Measurements from ENCODE around the gene OR2T29.
"Not testable (repeated sequence)": the region's sequence is repeated elsewhere in the genome, so short reads cannot be mapped to it uniquely, and the experiment has no call there.

The OR2T29 gene, protein sequence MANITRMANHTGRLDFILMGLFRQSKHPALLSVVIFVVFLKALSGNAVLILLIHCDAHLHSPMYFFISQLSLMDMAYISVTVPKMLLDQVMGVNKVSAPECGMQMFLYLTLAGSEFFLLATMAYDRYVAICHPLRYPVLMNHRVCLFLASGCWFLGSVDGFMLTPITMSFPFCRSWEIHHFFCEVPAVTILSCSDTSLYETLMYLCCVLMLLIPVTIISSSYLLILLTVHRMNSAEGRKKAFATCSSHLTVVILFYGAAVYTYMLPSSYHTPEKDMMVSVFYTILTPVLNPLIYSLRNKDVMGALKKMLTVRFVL

DNA sequence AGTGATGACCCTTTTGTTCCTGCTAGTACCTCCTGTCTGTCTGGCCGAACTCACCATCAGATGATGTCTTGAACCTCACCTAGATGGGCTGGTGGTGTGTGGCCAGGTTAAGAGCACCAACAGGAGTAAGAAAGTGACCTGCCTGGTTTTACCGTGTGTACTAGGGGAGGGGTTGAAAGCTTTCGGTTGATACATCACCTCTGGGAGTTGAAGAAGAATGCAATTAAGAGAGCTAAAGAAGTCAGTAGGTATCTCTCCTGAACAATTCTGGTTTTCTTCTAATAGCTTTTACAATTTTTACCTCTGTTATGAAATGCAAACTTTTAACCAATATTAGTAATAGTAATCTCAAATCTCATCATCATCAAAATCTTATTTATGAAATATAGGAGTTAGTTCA lies at the start of gene OR2T29:
TSS of gene OR2T29 (minus strand) at position 101 of the 400 bp plus-strand sequence. CDS start 3,281 bp downstream, outside the sequence.
- H3K27me3 ChIP-seq (ENCODE audit: insufficient read depth, low read length); H3K4me3 ChIP-seq (ENCODE audit: low read length); H3K9me3 ChIP-seq (ENCODE audit: low read length); H3K36me3 ChIP-seq (ENCODE audit: insufficient read depth, low read length); H2AFZ ChIP-seq (ENCODE audit: low read depth, low read length); H3K4me1 ChIP-seq (ENCODE audit: insufficient read depth, low read length): not testable (repeated sequence)

DNA sequence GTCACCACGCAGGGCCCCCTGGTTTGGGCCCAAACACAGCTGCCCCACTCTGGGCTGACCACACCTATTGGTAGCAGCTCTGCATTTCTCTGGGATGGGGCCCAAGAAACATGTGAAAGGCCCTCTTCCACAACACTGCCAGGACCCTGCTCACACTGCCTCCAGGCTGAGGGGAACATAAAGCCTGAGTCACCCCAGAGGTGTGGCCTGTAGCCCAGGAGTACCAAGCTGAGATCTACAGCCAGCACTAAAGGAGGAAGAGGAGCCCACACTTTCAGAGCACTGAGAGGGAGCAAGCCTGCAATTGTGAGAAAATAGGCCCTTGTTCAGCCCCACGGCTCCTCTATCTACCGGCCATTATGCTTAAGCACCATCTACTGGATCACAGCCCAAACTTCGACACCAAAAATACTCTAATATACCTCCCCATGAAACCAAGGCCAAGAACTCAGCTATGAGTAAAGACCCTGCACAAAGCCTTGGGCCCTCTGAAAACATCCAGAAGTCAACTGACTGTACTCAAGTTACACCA lies 49.4 kb upstream of the OR2T29 start:
- Histone ChIP-seq H3K4me1 (ENCODE audit: insufficient read depth, low read length) (no peaks in the 10 kb centered on the region), H3K27me3 (ENCODE audit: insufficient read depth, low read length) (peaks cover 3% of the 10 kb centered on the region), H3K36me3 (ENCODE audit: insufficient read depth, low read length) (no peaks in the 10 kb centered on the region), H3K4me3 (ENCODE audit: low read length) (no peak overlapping the region), H2AFZ (ENCODE audit: low read depth, low read length) (no peak overlapping the region), H3K9me3 (ENCODE audit: low read length) (no peaks in the 10 kb centered on the region)

DNA sequence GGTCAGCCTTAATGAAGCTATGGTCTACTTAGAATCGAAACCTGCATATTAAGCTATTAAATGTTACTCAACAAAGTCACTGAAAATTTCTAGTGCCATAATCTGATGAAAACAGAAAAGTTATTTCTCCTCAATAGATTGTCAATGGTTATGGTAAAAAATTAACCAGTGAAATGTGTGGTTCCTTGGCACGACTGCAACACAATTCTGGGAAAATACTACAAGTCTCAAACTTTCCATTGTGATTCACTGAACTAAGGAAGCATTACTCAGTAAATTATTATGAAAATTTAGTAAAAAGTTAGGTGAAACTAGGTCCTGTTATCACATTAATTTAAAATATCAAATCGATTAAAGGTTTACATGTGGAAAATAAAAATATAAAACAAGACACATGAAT lies 47.7 kb upstream of the OR2T29 start:
- H3K36me3 ChIP-seq (ENCODE audit: insufficient read depth, low read length) = no peaks in the 10 kb centered on the region
- peaks cover 5% of the 10 kb centered on the region for H3K27me3 ChIP-seq (ENCODE audit: insufficient read depth, low read length)
- H2AFZ ChIP-seq (ENCODE audit: low read depth, low read length) = no peak overlapping the region
- no peak overlapping the region for H3K4me3 ChIP-seq (ENCODE audit: low read length)
- no peaks in the 10 kb centered on the region for H3K4me1 ChIP-seq (ENCODE audit: insufficient read depth, low read length)
- no peaks in the 10 kb centered on the region for H3K9me3 ChIP-seq (ENCODE audit: low read length)

DNA sequence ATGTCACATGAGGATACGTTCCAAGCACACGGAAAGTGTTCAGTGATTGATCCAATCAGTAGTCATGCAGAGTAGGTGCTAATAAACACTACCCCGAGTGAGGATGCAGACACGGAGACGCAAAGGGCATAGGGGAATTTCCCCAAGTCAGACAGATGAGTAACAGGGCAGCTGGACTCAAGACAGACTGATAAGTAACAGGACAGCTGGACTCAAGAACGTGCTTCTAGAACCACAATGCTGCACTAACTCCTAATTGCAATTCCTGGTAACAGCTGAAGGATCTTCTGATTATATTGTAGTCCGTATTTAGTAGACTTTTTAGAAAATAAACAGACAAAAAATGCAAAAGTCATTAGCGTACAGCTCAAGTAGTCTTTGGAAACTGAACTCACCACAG lies 36.8 kb upstream of the OR2T29 start:
- H3K27me3 ChIP-seq (ENCODE audit: insufficient read depth, low read length) = no peaks in the 10 kb centered on the region
- H3K4me1 ChIP-seq (ENCODE audit: insufficient read depth, low read length) = no peaks in the 10 kb centered on the region
- H3K9me3 ChIP-seq (ENCODE audit: low read length) = no peaks in the 10 kb centered on the region
- H2AFZ ChIP-seq (ENCODE audit: low read depth, low read length) = no peak overlapping the region
- no peaks in the 10 kb centered on the region for H3K36me3 ChIP-seq (ENCODE audit: insufficient read depth, low read length)
- H3K4me3 ChIP-seq (ENCODE audit: low read length) = no peak overlapping the region

DNA sequence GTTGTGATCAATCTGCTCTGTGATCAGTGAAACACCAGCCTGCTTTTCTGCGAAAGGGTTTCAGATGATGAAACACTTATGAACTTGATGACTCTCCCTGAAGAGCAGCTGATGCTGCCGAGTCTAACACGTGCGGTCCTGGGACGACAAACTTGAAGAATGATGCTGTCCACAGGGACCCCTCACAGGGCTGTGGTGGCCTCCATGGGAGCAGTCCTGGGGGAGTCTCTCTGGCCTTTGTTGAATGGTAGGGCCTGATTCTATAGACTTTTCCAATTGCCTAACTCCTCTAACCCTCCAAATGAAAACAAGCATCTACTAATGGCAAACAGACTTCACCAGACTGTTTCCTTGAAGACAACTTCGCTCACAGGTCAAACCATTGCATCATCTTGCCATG lies 35.0 kb upstream of the OR2T29 start, which contains the start of gene OR2T10:
TSS of gene OR2T10 (minus strand) at position 112 of the 400 bp plus-strand sequence. CDS start 3,932 bp downstream, outside the sequence.
- Histone ChIP-seq H2AFZ (ENCODE audit: low read depth, low read length) (no peak within 1 kb of the TSS), H3K27me3 (ENCODE audit: insufficient read depth, low read length) (no peaks in the 10 kb centered on the region), H3K4me3 (ENCODE audit: low read length) (no peak within 1 kb of the TSS), H3K9me3 (ENCODE audit: low read length) (no peaks in the 10 kb centered on the region), H3K36me3 (ENCODE audit: insufficient read depth, low read length) (no peaks in the 10 kb centered on the region), H3K4me1 (ENCODE audit: insufficient read depth, low read length) (no peaks in the 10 kb centered on the region)

DNA sequence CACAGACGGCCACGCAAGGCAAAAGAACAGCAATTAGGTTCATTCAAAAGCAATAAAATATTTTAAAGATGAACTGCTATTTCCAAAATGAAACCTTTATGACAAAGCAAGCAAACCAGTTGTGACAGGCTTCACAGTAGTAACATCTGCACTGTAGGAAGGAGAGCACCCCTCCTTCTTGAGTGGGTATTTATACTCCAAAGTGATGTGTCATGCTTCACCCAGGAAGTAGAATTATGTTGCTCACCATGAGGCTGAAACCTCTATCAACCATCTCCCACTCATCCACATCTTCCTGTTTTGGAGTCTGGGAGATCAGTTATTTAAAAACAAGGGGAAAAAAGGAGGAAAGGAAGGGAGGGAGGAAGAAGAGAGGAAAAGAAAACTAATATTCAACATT lies 34.0 kb upstream of the OR2T29 start:
- Histone ChIP-seq H3K27me3 (ENCODE audit: insufficient read depth, low read length) (no peaks in the 10 kb centered on the region), H3K4me1 (ENCODE audit: insufficient read depth, low read length) (no peaks in the 10 kb centered on the region), H3K9me3 (ENCODE audit: low read length) (no peaks in the 10 kb centered on the region), H3K4me3 (ENCODE audit: low read length) (no peak overlapping the region), H3K36me3 (ENCODE audit: insufficient read depth, low read length) (no peaks in the 10 kb centered on the region), H2AFZ (ENCODE audit: low read depth, low read length) (no peak overlapping the region)

DNA sequence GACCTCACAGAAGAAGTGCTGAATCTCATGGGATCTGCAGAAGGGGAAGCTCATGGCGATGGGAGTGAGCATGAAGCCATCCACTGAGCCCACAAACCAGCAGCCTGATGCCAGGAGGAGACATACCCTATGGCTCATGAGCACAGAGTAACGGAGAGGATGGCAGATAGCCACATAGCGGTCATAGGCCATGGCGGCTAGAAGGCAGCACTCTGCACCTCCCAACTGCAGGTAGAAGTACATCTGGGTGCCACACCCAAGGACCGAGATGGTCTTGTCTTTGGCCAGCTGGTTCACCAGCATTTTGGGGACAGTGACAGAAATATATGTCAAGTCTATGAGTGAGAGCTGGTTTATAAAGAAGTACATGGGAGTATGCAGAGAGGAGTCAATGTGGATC lies 30.7 kb upstream of the OR2T29 start:
- Histone ChIP-seq H3K4me3 (ENCODE audit: low read length) (no peak overlapping the region), H3K4me1 (ENCODE audit: insufficient read depth, low read length) (no peaks in the 10 kb centered on the region), H3K36me3 (ENCODE audit: insufficient read depth, low read length) (no peaks in the 10 kb centered on the region), H3K9me3 (ENCODE audit: low read length) (no peaks in the 10 kb centered on the region), H3K27me3 (ENCODE audit: insufficient read depth, low read length) (no peaks in the 10 kb centered on the region), H2AFZ (ENCODE audit: low read depth, low read length) (no peak overlapping the region)

DNA sequence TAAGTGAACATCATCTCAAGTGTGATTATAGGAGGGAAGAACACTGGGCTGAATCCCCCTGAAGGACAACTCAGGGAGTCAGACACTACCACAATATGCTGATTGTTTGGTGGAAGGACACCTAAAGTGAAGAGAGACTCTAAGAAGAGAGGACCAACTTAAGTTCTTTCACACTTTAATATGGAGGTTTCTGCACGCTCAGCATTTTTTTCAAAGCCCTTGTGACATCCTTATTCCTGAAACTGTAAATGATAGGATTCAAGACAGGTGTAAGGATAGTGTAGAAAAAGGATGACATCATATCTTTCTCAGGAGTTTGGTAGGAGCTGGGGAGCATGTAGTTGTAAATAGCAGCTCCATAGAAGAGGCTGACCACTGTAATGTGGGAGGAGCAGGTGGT lies 30.1 kb upstream of the OR2T29 start:
- H3K36me3 ChIP-seq (ENCODE audit: insufficient read depth, low read length) = no peaks in the 10 kb centered on the region
- H3K4me3 ChIP-seq (ENCODE audit: low read length) = no peak overlapping the region
- H3K9me3 ChIP-seq (ENCODE audit: low read length) = no peaks in the 10 kb centered on the region
- no peaks in the 10 kb centered on the region for H3K27me3 ChIP-seq (ENCODE audit: insufficient read depth, low read length)
- H2AFZ ChIP-seq (ENCODE audit: low read depth, low read length) = no peak overlapping the region
- H3K4me1 ChIP-seq (ENCODE audit: insufficient read depth, low read length) = no peaks in the 10 kb centered on the region

DNA sequence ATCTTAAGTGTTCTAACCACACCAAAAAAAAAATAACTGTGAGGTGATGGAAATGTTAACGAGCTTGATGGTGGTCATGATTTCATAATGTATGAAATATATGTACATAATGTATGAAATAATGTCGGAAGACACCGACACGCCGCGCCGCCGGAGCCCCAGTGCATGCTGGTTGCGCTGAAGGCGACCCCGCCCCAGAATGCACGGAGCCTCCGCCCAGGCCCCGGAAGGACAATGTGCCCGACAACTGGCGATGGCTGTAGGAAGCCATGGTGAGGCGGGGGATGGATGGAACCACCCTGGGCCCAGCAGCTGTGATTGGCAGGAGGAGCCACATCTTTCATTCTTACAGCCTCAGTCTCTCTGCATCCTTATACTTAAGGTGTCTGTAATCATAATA lies 27.5 kb upstream of the OR2T29 start:
- H3K4me1 ChIP-seq (ENCODE audit: insufficient read depth, low read length) = no peaks in the 10 kb centered on the region
- H3K9me3 ChIP-seq (ENCODE audit: low read length) = no peaks in the 10 kb centered on the region
- H3K36me3 ChIP-seq (ENCODE audit: insufficient read depth, low read length) = no peaks in the 10 kb centered on the region
- H3K27me3 ChIP-seq (ENCODE audit: insufficient read depth, low read length) = no peaks in the 10 kb centered on the region
- no peak overlapping the region for H3K4me3 ChIP-seq (ENCODE audit: low read length)
- H2AFZ ChIP-seq (ENCODE audit: low read depth, low read length) = no peak overlapping the region

DNA sequence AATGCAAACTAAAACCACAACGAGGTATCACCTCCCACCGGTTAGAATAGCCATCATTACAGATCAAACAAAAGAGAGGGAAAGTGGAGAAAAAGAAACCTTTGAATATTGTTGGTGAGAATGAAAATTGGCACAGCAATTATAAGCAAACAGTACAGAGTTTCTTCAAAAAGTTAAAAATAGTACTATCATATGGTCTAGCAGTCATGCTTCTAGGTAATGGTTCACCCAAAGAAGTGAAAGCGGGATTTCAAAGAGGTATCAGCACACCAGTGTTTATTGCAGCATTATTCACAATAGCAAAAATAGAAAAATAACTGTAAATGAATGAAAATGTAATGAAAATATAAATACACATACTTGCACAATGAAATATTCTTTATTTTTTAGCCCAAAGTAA lies 26.8 kb upstream of the OR2T29 start:
- Histone ChIP-seq H3K27me3 (ENCODE audit: insufficient read depth, low read length) (no peaks in the 10 kb centered on the region), H3K4me3 (ENCODE audit: low read length) (no peak overlapping the region), H3K36me3 (ENCODE audit: insufficient read depth, low read length) (no peaks in the 10 kb centered on the region), H2AFZ (ENCODE audit: low read depth, low read length) (no peak overlapping the region), H3K4me1 (ENCODE audit: insufficient read depth, low read length) (no peaks in the 10 kb centered on the region), H3K9me3 (ENCODE audit: low read length) (no peaks in the 10 kb centered on the region)

DNA sequence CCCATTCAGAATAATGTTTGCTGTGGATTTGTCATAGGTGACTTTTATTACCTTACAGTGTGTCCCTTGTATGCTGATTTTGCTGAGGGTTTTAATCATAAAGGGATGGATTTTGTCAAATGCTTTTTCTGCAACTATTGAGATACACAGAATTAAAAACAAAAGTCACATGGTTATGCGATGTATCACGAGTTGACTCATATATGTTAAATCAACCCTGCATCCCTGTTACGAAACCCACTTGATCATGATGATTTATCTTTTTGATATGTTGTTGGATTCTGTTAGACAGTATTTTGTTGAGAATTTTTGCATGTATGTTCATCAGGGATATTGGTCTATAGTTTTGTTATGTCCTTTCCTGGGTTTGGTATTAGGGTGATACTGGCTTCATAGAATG lies 22.7 kb upstream of the OR2T29 start:
- Histone ChIP-seq H3K9me3 (ENCODE audit: low read length) (no peaks in the 10 kb centered on the region), H2AFZ (ENCODE audit: low read depth, low read length) (no peak overlapping the region), H3K4me1 (ENCODE audit: insufficient read depth, low read length) (no peaks in the 10 kb centered on the region), H3K4me3 (ENCODE audit: low read length) (no peak overlapping the region), H3K36me3 (ENCODE audit: insufficient read depth, low read length) (no peaks in the 10 kb centered on the region), H3K27me3 (ENCODE audit: insufficient read depth, low read length) (no peaks in the 10 kb centered on the region)

DNA sequence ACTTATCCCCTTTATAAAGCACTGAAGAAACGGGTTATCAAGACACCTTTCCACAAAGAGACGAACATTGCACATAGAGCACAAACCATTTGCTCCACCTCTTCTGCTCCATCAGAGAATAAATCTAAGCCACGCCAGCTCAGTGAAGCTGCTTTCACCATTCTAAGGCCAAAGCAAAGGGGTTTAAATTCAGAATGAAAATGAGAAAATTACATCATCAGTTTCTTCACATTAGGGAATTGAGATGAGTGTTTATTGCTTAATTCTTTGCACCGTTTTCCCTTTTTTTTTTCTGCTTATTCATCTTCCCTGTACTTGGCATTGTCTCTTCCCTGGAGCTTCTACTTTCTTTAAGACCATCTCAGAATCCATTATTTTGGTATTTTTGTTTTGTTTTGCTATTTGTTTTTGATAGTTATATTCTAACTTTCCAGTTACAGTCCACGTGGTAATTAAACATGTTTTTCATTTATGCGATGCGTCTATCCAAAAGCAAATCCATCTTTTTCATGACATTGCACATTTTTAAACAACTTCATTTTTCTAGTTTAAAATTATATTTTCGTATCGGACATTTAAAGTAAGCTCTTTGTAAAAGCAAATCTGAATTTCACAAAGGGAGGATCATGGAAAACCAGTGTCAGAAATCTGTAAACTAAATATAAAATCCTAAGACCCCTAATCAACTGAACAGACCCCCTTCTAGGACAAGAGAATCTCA lies 13.8 kb upstream of the OR2T29 start:
- Histone ChIP-seq H3K27me3 (ENCODE audit: insufficient read depth, low read length) (no peaks in the 10 kb centered on the region), H3K9me3 (ENCODE audit: low read length) (no peaks in the 10 kb centered on the region), H3K36me3 (ENCODE audit: insufficient read depth, low read length) (no peaks in the 10 kb centered on the region), H2AFZ (ENCODE audit: low read depth, low read length) (no peak overlapping the region), H3K4me3 (ENCODE audit: low read length) (no peak overlapping the region), H3K4me1 (ENCODE audit: insufficient read depth, low read length) (no peaks in the 10 kb centered on the region)

DNA sequence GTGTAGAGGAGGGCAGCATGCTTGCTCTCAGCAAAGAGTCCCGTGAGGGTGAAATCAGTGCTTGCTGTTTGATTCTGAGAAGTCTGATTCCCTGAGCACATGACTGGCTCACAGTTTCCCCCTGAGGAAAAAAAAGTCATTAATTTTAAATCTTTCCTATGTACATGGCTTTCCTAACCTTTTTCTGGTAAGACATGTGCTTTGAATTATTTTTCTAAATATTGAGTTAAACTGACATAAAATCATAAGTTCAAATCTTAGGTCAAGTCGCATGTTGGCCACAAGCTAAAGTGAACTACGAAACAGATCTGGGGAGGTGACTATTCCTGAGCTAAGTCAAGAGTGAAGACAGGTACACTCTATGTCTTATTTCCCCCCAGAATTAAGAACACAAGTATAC lies 12.1 kb upstream of the OR2T29 start, which contains the start of gene OR2T34:
TSS of gene OR2T34 (minus strand) at position 101 of the 400 bp plus-strand sequence. CDS start at position 101, 0 bp downstream.
- not testable (repeated sequence) for H3K4me1 ChIP-seq (ENCODE audit: insufficient read depth, low read length); H3K36me3 ChIP-seq (ENCODE audit: insufficient read depth, low read length); H2AFZ ChIP-seq (ENCODE audit: low read depth, low read length); H3K4me3 ChIP-seq (ENCODE audit: low read length); H3K27me3 ChIP-seq (ENCODE audit: insufficient read depth, low read length); H3K9me3 ChIP-seq (ENCODE audit: low read length)
